Stimulated activated effector memory CD8-positive, alpha-beta T cell treated with anti-CD3 and anti-CD28 coated beads, Interleukin-12 subunit alpha, Interleukin-12 subunit beta, amount 100 ng/mL, for 72 hours (primary cell): ENCODE results near the gene OR4D9.

Experiments used
- ATAC-seq: fragments of 150-1000 bp; cut with Tn5 transposase; 2 replicates; pipeline ENCODE4 v1.10.0; 2021
- DNase-seq, 2 donors: peaks; one replicate each; pipeline ENCODE4 v3.0.0; 2021 to 2022; ENCODE audit warnings: low spot score in 2 of 2
- H3K27ac Mint-ChIP-seq: one replicate; pipeline ENCODE4 v1.8.0; 2022; ENCODE audit warnings: mild to moderate bottlenecking, mixed read lengths
- H3K36me3 Mint-ChIP-seq: one replicate; pipeline ENCODE4 v1.8.0; 2022; ENCODE audit warnings: mild to moderate bottlenecking, mixed read lengths
- H3K4me1 Mint-ChIP-seq: one replicate; pipeline ENCODE4 v1.8.0; 2022; ENCODE audit warnings: mixed read lengths
- H3K4me3 Mint-ChIP-seq: one replicate; pipeline ENCODE4 v1.8.0; 2022; ENCODE audit warnings: mild to moderate bottlenecking, mixed read lengths
- H3K9me3 Mint-ChIP-seq: one replicate; pipeline ENCODE4 v1.8.0; 2022; ENCODE audit warnings: mixed read lengths

Gene OR4D9

GRCh38 chr11:59558270-59558643, 46.9 kb downstream of the OR4D9 start:
- no peak for DNase-seq
- peak overlapping the region; percentile 98 for H3K27ac Mint-ChIP-seq
- peaks cover 44% of the 10 kb centered on the region for H3K36me3 Mint-ChIP-seq
- H3K9me3 Mint-ChIP-seq: no peaks in the 10 kb centered on the region
- no peak for ATAC-seq
- peak overlapping the region; percentile 77 for H3K4me3 Mint-ChIP-seq
- H3K4me1 Mint-ChIP-seq: peaks cover 56% of the 10 kb centered on the region

GRCh38 chr11:59559886-59560285, 48.5 kb downstream of the OR4D9 start:
- H3K4me1 Mint-ChIP-seq: peaks cover 56% of the 10 kb centered on the region
- H3K9me3 Mint-ChIP-seq: no peaks in the 10 kb centered on the region
- ATAC-seq (no peak), DNase-seq (no peak)
- H3K27ac Mint-ChIP-seq: peak overlapping the region; percentile 99
- H3K36me3 Mint-ChIP-seq: peaks cover 44% of the 10 kb centered on the region
- peak overlapping the region; percentile 79 for H3K4me3 Mint-ChIP-seq

DNA sequence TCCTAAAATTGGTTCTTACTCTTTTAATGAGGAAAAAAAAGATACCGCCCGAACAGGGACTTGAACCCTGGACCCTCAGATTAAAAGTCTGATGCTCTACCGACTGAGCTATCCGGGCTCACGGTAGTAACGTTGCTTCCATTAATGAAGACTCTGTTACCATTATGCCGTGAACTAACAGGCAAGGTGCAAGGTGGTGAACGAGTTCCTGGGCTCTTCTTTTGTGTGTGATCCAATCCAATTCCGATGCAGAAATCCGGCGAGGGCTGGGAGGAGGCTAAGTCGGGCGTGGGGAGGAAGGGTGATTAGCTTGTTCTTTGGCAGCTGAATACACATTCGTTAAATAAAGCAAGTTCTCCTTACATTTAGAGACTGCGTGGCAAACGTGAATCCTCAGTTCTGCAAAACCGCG, 49.0 kb downstream of the OR4D9 start:
- peak overlapping the region; percentile 99 for H3K27ac Mint-ChIP-seq
- H3K4me1 Mint-ChIP-seq: peaks cover 56% of the 10 kb centered on the region
- DNase-seq (peak in 1 of 2 donors; percentile 77), ATAC-seq (peak; percentile 61)
- H3K4me3 Mint-ChIP-seq: peak overlapping the region; percentile 79
- H3K36me3 Mint-ChIP-seq: peaks cover 46% of the 10 kb centered on the region
- no peaks in the 10 kb centered on the region for H3K9me3 Mint-ChIP-seq

- ATAC-seq (peak; percentile 66), DNase-seq (peak; percentile 48 to 86)
- no peaks in the 10 kb centered on the region for H3K9me3 Mint-ChIP-seq
- peaks cover 51% of the 10 kb centered on the region for H3K36me3 Mint-ChIP-seq
- H3K27ac Mint-ChIP-seq: peak overlapping the region; percentile 99
- peaks cover 54% of the 10 kb centered on the region for H3K4me1 Mint-ChIP-seq
- H3K4me3 Mint-ChIP-seq: peak overlapping the region; percentile 79
Observed at GRCh38 chr11:59560702-59561473, 49.5 kb downstream of the OR4D9 start.

DNA sequence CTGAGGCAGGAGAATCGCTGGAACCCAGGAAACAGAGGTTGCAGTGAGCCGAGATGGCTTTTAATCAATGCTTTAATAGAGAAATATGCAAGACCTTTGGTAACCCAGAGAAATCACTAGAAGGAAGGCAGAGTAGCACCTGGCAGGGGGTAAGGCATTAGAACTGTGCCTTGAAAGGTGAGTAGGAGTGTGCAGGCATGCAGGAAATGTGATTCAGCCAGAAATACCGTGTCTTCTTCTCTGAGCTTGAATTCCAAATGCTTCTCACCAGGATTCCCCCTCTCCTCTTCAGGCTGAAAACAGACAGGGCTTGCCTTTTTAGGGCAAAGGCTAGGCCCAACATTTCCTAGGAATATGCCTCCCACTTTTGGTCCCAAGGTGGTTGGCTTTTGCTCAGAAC, 51.0 kb downstream of the OR4D9 start:
- Mint-ChIP-seq H3K4me3 (no peak overlapping the region), H3K4me1 (peaks cover 43% of the 10 kb centered on the region), H3K27ac (no peak overlapping the region), H3K36me3 (peaks cover 45% of the 10 kb centered on the region), H3K9me3 (no peaks in the 10 kb centered on the region)
- ATAC-seq: no peak
- no peak for DNase-seq
